NCI-H2107 treated with DMSO at 0.1 percent for 48 hours (cell line): Measurements from ENCODE around the gene MGRN1.

Source experiments
- DNase-seq: peaks from one replicate; lab custom pipeline; 2025; ENCODE audit not compliant: unreplicated experiment; lab: John Stamatoyannopoulos, UW

The MGRN1 gene

DNA sequence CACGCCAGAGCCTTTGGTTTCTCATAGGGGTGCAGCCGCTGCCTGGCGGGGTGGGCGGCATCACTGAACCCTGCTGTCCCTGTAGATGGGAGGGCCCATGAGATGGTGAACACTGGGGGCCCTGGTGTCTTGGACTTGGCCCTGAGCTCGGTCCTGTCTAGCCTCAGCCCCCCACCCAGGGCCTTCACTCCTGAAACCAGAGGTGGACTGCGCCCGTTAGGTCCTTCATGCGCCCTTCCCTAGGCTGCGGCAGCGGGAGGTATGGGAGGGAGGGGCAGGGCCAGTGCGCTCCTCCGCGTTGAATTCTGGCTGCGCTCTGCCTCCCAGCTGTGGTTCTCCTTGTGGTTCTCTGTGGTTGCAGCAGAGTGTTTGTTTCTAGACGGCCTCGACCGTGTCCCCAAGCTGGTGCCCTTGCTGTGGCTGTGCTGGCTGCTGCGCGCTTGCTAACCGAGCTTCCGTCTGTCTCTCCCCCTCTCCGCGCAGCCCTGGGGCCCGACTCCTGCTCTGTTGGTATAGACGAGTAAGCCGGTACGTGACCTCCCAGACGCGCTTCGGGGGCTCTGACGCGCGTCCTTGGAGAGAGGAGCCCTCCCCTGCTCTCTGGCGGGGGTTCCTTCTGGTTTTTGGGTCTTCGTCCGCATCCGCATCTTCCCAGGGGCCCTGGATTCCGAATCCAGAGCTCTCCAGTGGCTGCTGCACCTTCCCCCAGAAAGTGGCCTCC is 61.3 kb downstream of the MGRN1 start:
- no peak for DNase-seq

DNA sequence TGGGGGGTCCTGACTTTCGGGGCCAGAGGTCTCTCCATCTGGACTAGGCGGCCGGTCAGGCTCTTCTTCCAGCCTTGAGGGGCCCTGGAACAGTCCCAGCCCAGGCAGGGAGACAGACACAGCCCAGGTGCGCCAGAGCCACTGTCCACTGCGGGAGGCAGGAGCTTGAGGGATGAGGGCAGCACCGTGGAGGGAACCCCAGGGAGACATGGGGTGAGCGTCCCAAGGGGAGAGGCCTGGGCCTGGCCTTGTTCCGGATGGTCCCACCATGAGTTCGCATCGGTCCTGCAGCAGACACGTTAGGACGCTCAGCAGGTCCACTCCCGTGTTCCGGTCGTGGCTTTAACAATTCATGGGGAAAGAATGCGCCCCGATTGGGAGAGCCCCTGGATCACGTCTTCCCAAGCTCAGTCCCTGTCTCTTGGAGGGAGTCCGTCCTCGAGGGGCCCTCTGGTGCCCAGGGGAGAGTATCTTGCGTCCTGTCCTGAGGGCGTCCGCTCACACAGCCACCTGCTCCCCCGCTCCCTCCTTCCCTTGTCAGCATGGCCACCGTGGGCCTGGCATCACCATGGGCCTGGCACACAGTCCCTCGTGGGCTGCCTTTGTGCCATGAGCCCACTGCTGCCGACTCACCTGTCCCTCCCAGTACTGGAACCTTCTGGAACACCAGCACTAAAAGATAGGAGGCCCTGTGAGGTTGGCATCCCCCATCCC is 62.0 kb downstream of the MGRN1 start:
- DNase-seq = no peak

DNA sequence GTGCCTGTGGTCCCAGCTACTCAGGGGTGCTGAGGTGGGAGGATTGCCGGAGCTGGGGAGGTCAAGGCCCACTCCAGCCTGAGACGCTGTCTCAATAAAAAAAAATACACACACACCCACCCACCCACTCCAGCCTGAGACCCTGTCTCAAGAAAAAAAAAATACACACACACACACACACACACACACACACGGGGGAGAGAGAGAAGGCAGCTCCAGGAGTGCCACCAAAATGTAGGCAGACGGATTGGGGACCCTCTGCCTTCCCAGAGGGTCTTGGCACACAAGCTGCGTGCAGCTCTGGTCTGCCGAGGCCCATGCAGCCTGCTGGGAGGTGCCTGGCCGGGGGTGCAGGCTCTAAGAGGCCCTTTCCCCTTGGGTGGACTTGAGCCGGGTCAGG is 62.8 kb downstream of the MGRN1 start:
- DNase-seq = no peak

DNA sequence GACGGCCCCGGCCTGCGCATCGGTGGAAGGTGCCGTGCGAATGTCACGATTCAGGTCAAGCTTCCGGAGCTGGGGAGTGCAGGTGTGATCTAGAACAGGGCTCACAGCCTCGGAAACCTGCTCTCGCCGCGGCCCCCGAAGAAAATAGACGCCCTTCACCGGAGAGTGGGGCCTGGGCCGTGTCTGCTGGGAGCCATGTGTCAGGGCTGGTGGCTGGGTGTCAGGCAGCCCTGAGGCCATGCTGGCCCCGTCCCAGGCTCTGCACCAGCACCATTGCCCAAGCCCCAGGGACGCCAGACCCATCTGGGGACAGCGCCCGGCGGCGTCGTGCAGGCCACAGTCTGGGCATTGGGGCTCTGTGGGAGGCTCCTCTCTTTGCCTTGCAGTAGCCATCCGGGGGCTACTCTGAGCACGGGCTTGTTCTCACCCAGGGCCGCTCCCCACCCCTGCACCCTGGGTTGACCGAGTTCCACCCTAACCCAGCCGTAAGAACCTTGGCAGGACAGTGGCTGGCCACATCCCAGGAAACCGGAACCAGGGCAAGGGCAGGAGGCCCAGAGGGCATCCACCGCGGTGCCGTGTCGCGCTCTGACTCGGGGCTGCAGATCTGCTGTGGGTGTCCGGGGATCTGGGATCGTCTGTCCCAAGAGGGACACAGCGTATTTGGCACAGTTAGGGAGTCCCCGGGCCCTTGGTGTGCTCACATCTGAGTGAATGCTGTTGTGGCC is 63.5 kb downstream of the MGRN1 start:
- DNase-seq = no peak

DNA sequence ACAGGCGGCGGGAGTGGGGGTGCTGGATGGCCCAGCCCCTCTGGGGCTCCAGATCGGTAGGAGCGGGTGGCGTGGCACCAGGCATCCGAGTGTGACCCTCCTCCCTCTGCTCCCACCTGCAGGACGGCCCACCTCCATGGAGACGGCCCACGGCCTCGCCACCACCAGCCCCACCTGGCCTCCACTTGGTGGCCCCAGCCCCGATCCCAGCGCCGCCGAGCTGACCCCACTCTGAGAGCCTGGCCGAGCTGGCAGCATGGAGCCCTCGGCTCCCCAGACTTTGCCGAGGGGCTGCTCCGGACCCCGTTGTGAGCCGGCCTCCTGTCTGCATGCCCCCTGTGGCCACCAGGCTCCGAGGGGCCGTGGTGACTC is 64.0 kb downstream of the MGRN1 start:
- DNase-seq = no peak

DNA sequence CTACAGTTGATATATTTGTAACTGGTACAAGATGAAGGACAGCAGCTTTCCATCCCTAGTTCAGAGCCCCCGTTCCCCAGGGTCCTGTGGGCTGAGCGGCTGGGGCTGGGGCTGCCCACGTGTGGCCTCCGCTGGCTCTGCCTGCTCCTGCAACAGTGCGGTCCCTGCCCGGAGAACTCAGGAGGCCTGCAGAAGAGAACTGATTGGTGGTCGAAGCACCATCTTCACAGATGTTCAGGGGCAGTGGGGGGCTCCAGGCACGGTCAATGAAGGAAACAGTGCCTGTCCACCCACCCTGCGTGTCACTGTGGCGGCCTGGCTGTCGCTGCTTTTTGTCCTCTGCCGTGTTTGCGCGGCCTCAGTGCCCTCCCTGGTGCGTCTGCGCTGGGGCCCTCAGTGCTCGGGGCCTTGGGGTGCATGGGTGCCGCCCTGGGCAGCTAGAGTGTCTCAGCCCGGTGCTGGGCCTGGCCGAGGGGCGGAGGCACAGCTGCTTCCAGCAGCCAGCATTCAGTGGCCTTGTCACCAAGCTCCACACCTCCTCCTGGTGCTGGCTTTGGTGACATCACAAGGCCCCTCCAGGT is 64.6 kb downstream of the MGRN1 start:
- no peak for DNase-seq

DNA sequence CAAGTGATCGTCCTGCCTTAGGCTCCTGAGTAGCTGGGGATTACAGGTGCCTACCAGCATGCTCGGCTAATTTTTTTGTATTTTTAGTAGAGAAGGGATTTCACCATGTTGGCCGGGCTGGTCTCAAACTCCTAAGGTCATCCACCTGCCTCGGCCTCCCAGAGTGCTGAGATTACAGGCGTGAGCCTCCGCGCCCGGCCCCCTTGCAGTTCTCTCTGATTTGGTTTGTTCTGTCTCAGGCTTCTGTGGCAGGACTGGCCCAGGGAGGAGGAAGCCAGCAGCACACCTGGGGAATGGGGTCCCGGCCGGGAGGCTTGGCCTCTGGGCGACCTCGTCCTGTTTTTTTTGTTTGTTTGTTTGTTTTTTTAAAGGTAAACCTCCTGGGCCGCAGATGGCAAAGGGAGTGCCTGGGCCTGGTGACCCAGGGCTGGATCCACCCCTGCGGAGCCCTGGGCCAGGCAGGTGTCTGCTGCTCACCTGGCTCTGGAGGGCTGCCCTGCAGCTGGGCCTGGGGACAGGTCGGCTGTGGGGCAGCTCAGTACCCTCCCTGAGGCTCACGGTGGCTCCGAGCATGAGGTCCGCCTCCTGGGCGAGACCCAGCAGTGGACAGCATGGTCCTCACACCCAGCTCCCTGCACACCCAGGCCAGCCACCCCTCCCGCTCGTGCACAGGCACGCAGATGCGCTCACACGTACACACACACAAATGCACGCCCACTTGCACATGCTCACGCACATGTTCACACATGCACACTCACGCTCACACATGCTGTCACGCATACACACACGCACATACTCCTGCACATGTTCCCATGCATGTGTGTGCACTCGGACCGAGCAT is 65.5 kb downstream of the MGRN1 start:
- no peak for DNase-seq

DNA sequence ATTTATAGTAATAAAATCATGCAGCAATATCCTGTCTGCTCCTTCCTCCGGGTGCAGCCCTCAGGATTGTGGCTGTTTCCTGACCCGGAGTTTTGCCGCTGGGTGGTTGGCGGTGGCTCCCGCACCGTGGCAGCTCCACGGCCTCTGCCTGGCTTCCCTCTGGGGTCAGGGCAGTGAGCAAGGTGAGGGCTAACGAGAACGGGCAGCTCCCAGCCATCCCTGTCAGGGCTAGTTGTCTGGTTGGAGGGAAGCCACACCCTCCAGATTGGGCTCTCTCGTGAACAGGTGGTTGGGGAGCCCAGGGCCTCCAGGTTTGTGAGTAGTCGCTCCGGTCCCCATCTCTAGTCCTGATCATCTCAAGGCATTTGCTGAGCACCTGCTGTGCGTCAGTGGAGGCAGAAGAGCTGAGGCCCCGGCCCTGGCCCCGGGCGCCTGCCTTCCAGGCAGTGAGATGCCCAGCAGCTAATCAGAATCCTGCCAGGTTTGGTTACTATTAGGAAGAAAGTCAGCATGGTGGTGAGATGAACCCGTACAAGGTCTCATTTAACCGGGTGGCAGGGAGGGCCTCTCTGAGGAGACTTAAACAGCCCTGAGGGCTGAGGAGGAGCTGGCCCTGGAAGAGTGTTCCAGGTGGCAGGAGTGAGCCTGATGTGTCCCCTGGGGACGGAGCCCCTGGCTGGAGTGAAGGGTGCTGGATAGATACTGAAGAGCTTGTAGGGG is 66.5 kb downstream of the MGRN1 start:
- DNase-seq = no peak

DNA sequence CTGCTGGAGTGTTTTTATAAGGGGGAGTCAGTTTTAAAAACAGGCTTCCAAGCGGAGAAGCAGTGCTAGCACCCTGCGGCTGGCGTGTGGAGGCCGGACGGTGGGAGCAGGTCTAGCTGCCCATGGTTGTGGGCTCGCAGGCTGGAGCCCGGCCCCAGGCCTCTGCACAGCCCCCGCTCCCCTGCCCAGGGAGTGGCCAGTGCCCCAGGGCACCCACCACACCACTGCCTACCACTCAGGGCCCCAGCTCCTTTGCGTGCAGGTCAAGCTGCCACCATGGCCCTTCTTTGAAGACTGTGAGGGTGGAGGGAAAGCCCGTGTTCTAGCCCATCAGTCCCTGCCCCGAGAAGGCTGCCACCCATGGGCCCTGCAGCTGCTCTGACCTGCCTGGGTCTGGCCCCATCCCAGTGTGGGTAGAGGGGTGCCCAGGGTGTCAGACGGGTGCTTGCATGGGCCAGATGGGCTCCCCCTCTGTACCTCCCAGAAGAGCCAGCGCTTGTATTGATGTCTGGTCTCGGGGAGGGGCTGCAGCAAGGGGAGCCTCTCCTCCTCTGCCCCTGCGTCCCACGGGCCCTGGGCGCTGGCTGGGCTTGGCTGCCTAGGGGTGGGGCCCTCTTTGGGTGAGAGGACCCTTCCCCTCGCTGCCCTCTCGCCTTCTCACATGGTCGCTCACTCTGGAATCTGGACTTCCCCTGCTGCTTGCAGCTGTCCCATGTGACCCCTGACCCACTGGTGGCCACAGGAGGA is 67.2 kb downstream of the MGRN1 start:
- no peak for DNase-seq

DNA sequence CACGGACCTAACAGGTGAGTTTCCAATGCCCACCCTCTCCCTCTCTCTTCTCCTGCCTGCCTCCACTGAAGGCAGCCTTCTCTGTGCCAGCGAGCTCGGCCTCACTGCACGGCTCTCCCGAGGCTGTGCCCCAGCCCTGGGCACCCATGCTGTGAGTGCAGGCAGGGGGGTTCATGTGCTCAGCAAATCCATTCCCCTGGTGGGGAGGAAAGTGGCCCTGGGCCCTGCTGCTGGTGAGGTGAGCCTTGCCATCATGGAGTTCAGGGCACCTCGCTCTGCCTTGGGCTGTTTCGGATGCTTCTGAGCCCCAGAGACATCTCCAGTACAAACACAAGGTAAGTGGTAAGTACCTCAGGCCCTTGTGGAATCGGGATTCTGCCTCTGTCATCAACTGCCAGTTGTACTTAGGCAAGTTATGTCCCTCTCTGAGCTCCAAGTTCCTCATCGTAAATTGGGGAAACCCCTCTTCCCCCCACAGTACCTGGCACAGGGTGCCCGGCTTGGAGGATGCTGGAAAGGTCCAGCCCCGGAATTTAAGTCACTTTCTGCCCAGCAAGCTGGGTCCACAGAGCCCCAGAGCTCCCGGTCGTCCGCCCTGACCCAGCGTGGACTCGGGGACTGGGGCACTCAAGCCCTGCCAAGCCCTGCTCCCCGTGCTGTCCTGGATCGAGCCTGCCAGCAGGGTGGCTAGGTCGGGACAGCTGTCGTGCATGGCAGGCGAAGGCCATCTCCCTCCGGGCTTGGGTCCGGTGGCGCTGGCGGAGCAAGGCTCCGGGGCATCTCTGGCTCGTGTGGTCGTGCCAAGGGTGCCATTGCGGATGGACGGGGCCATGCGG is 68.1 kb downstream of the MGRN1 start:
- DNase-seq = no peak

DNA sequence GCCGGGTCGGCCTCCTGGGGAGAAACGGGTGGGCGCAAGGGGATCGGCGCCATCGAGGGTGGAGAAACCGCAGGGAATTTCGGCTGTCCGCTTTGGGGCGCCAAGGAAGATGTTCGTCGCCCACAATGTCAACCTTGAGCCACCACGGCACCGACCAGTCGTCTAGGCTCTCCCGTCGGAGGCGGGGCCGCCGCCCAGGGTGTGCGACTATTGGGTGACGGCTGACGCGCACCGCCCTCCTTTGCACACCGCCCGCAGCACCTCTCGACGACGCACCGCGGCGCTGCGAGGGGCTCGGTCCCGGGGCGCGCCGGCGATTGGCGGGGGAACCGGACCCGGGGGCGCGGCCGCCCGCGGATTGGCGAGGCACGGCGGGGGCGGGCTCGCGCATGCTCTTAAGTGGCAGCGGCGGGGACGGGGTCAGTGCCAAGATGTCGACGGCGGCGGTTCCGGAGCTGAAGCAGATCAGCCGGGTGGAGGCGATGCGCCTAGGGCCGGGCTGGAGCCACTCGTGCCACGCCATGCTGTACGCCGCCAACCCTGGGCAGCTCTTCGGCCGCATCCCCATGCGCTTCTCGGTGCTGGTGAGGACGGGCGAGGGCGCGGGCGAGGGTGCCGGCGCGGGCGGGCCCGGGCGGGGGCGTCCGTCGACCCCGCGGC is 68.8 kb downstream of the MGRN1 start, which contains the start of gene NUDT16L1:
NUDT16L1 (plus strand) TSS at position 267 of the 660 bp plus-strand sequence; CDS start at position 432, 165 bp downstream.
- peak; percentile 90 for DNase-seq

DNA sequence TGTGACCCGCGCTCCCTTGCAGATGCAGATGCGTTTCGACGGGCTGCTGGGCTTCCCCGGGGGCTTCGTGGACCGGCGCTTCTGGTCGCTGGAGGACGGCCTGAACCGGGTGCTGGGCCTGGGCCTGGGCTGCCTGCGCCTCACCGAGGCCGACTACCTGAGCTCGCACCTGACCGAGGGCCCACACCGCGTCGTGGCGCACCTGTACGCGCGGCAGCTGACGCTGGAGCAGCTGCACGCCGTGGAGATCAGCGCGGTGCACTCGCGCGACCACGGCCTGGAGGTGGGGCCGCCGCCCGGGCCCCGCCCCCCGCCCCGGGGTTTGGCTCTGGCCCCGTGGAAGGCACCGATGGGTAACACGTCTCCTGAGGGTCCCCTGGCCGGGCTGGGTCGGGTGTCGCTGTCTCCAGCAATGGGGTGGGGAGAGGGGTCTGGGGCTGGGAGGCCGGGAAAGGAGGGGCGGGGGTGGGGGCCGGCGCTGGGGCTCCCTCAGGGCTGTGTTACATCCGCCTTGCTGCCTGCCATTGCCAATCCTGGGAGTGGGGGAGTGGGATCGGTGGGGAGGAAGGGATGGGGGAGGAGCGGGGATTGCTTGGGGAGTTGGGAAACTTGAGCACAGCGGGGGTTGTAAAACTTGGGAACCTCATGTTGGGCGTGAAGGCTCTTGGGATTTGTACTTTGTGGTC is 69.5 kb downstream of the MGRN1 start:
- no peak for DNase-seq

DNA sequence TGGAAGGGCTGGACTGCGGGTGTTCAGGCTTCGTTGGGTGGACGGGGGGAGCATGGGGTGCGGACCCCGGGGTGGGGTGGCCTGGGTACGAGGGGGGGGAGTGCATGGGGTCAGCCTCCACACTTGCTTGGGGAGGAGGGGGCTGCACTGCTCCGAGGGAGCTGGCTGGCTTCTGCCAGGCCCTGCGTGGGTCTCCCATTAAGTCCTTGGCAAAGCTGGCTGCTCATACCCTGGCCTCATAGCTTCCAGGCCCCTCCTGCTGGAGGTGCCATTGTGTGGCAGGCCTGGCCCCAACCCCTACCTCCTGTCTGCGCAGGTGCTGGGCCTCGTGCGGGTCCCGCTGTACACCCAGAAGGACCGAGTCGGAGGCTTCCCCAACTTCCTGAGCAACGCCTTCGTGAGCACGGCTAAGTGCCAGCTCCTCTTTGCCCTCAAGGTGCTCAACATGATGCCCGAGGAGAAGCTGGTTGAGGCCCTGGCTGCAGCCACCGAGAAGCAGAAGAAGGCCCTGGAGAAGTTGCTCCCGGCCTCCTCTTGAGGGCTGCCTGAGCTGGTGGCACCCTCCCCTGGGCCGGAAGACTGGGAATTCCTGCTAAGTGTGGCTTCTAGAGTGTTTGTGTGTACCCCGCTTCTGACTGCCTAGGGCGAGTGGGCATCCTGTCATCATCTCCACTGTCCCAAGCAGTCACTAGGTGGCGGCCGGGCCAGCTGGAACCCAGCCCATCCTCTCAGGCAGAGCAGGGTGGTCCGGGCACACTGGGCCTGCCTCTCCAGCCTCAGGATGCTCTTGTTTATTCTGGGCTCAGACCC is 70.2 kb downstream of the MGRN1 start:
- DNase-seq = no peak

DNA sequence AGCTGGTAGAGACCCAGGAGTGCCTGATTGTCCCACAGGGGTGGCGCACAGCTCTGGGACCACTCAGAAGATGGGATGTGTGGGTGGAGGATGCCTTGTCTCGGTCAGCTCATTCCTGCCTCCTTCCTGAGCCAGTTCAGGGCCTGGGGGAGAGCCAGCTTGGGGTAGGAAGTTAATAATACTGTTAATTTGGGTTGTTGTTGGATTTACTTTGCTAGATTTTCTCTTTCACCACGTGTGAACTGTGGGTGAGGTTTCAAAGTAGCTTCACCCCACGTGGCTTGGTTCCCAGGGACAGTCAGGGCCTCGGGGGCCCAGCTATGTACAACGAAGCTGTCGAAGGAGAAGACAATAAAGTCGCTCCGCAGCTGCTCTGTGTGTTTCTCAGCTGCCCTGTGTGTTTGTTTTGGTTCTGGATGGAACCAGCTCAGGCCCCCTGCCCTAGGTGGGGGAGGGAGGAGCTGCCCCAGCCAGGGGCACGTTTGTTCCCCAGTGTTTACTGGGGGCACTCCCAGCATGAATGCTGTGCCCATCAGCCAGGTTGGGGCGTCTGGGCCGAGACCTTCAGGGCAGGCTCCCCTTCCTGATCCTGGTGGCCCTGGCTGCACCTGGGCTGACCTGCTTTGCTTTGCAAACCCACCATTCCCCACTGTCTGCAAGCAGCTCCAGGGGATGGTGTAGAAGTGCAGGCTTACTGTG is 71.0 kb downstream of the MGRN1 start:
- DNase-seq = no peak

DNA sequence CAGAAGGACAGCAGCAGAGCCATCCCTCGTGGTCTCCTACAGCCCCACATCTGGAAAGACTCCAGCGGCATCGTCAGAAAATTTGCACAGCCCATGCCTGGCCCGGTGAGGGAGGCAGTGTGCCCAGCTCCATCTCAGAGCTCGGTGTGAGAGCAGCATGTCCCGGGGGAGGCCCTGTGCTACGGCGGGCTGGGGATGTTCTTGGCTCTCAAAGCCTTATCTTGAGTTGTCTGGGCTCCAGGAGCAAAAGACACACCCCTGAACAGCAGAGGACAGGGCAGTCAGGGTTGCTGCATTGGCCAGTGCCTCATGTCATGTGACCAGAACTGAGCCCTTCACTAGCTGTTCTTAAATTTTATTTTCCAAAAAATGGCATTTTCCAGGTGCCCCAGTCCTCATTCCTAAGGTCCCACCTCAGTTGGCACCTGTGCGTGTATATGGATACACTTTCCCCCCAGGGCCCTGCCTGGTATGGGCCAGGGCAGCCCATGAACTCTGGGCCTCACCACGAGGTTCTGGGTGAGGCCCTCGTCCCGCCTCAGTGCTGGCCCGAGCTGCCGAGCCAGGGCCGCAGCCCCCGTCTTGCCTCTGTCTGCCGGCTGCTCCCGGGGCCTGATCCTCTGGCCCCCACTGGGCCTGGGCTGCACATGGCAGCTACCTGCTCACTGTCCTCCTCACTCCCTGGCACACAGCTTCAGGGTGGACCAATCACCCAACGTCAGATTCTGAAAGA is 71.7 kb downstream of the MGRN1 start:
- DNase-seq = no peak
